ENCODE results near the gene SPATA9. TPM values are rescaled to one million over a fixed set of nuclear protein-coding genes. Genes with fewer than 3 reads are reported as not detected.

The SPATA9 gene
- total and polyA plus RNA-seq, 9 of the 15 experiments (the other 6 are each of a cell fraction or from before 2014, with no cell fraction given): 0.16 to 5.5 (median 0.39) TPM; not detected in 3

GRCh38 chr5:95730730-95731570 is 48.2 kb upstream of the SPATA9 start, which contains the start of gene RHOBTB3 (continued):
- TF ChIP-seq ZNF407 (IDR thresholded peaks at IDR 0.05; ENCODE audit: low read depth) (no peak), ZBTB33 (CRISPR knock-in tag; IDR thresholded peaks at IDR 0.05) (no peak), ZBTB17 (CRISPR knock-in tag; IDR thresholded peaks at IDR 0.05) (peak; percentile 83), WHSC1 (IDR thresholded peaks at IDR 0.05; ENCODE audit: low read length) (no peak), CBFA2T2 (conservative IDR thresholded peaks at IDR 0.05) (no peak), ZNF165 (CRISPR knock-in tag; IDR thresholded peaks at IDR 0.05; ENCODE audit: borderline replicate concordance) (no peak), RNF2 (IDR thresholded peaks at IDR 0.05) (peak; percentile 51; the same call in 1 of the 2 replicates), MAFK (IDR thresholded peaks at IDR 0.05; ENCODE audit: low read length) (no peak), SP2 (IDR thresholded peaks at IDR 0.05; ENCODE audit: extremely low read depth, low read depth, low read length, poor library complexity, severe bottlenecking) (no peak), TCF7 (IDR thresholded peaks at IDR 0.05; ENCODE audit: borderline replicate concordance) (no peak), KLF10 (CRISPR knock-in tag; IDR thresholded peaks at IDR 0.05) (no peak), BRF1 (IDR thresholded peaks at IDR 0.05; ENCODE audit: borderline replicate concordance, extremely low read depth, insufficient read length) (no peak), ZNF707 (CRISPR knock-in tag; conservative IDR thresholded peaks at IDR 0.05) (no peak), USF2 (CRISPR knock-in tag; IDR thresholded peaks at IDR 0.05) (peak; percentile 59), MED1 (CRISPR knock-in tag; IDR thresholded peaks at IDR 0.05; ENCODE audit: borderline replicate concordance) (no peak), ZNF217 (CRISPR knock-in tag; IDR thresholded peaks at IDR 0.05) (no peak), MBD2 (IDR thresholded peaks at IDR 0.05; ENCODE audit: borderline replicate concordance, low read depth) (no peak), EP300 (IDR thresholded peaks at IDR 0.05; ENCODE audit: low read length) (peak; percentile 54), BCL6 (CRISPR knock-in tag; IDR thresholded peaks at IDR 0.05) (no peak)
